Trophoblast cell (in vitro differentiated cells and primary cell): ENCODE results near the gene PLIN4.

Experiments used
- DNase-seq, 2 donors: peaks; one replicate each; pipeline ENCODE4 v3.0.0-alpha.2; 2016
- H2AFZ ChIP-seq: 2 replicates; pipeline ENCODE4 v1.6.1; 2013; ENCODE audit warnings: low read length, moderate library complexity, mild to moderate bottlenecking; ENCODE audit not compliant: insufficient read depth, poor library complexity
- H2AK5ac ChIP-seq: 2 replicates; pipeline ENCODE4 v1.6.1; 2013; ENCODE audit warnings: mild to moderate bottlenecking, low read length
- H2BK120ac ChIP-seq: 2 replicates; pipeline ENCODE4 v1.6.1; 2013; ENCODE audit warnings: low read length, mild to moderate bottlenecking, moderate library complexity; ENCODE audit not compliant: insufficient read depth, poor library complexity
- H2BK12ac ChIP-seq: 2 replicates; pipeline ENCODE4 v1.6.1; 2013; ENCODE audit warnings: mild to moderate bottlenecking, low read length, moderate library complexity
- H2BK5ac ChIP-seq: 2 replicates; pipeline ENCODE4 v1.6.1; 2013; ENCODE audit warnings: low read length, low read depth, moderate library complexity, mild to moderate bottlenecking; ENCODE audit not compliant: poor library complexity
- H3K14ac ChIP-seq: 2 replicates; pipeline ENCODE4 v1.6.1; 2013; ENCODE audit warnings: mild to moderate bottlenecking, low read length
- H3K18ac ChIP-seq: 2 replicates; pipeline ENCODE4 v1.6.1; 2013; ENCODE audit warnings: mild to moderate bottlenecking, low read length
- H3K23ac ChIP-seq: 2 replicates; pipeline ENCODE4 v1.6.1; 2013; ENCODE audit warnings: low read length
- H3K27ac ChIP-seq: 2 replicates; pipeline ENCODE4 v1.5.1; 2013; ENCODE audit warnings: low read depth, mild to moderate bottlenecking, inconsistent platforms, low read length, moderate library complexity
- H3K27me3 ChIP-seq: 2 replicates; pipeline ENCODE4 v1.6.1; 2013; ENCODE audit warnings: inconsistent platforms, mild to moderate bottlenecking, low read length, moderate library complexity; ENCODE audit not compliant: insufficient read depth
- H3K36me3 ChIP-seq, 2 experiments: 1 replicate in 1 of 2; 2 replicates in 1 of 2; pipeline ENCODE4 v1.6.1; 2013; ENCODE audit warnings: low read length in 2 of 2, mild to moderate bottlenecking in 2 of 2, moderate library complexity in 1 of 2; ENCODE audit not compliant: insufficient read depth in 2 of 2, control insufficient read depth in 1 of 2
- H3K4ac ChIP-seq: 2 replicates; pipeline ENCODE4 v1.6.1; 2013; ENCODE audit warnings: low read depth, mild to moderate bottlenecking, low read length, moderate library complexity
- H3K4me1 ChIP-seq, 2 experiments: 1 replicate in 1 of 2; 2 replicates in 1 of 2; pipeline ENCODE4 v1.6.1; 2013; ENCODE audit warnings: low read length in 2 of 2, mild to moderate bottlenecking in 2 of 2, moderate library complexity in 1 of 2; ENCODE audit not compliant: insufficient read depth in 2 of 2, control insufficient read depth in 1 of 2
- H3K4me2 ChIP-seq: 2 replicates; pipeline ENCODE4 v1.6.1; 2013; ENCODE audit warnings: inconsistent platforms, mild to moderate bottlenecking, low read length, moderate library complexity
- H3K4me3 ChIP-seq: 2 replicates; pipeline ENCODE4 v1.5.1; 2013; ENCODE audit warnings: mild to moderate bottlenecking, low read depth, low read length, inconsistent platforms
- H3K79me1 ChIP-seq: one replicate; pipeline ENCODE4 v1.6.1; 2013; ENCODE audit warnings: low read length
- H3K79me2 ChIP-seq: 2 replicates; pipeline ENCODE4 v1.6.1; 2013; ENCODE audit warnings: low read length, mild to moderate bottlenecking; ENCODE audit not compliant: control insufficient read depth, insufficient read depth, poor library complexity
- H3K9ac ChIP-seq: 2 replicates; pipeline ENCODE4 v1.6.1; 2013; ENCODE audit warnings: mild to moderate bottlenecking, low read length
- H3K9me3 ChIP-seq: 2 replicates; pipeline ENCODE4 v1.6.1; 2013; ENCODE audit warnings: low read depth, mild to moderate bottlenecking, control low read depth, inconsistent platforms, low read length; ENCODE audit not compliant: insufficient read depth
- H4K12ac ChIP-seq: 2 replicates; pipeline ENCODE4 v1.6.1; 2013; ENCODE audit warnings: low read depth, mild to moderate bottlenecking, low read length, moderate library complexity
- H4K8ac ChIP-seq: 2 replicates; pipeline ENCODE4 v1.6.1; 2013; ENCODE audit warnings: low read depth, mild to moderate bottlenecking, low read length, moderate library complexity
- H4K91ac ChIP-seq: one replicate; pipeline ENCODE4 v1.6.1; 2013; ENCODE audit warnings: low read depth, mild to moderate bottlenecking, low read length, moderate library complexity
- WGBS: extraction: QIAGEN DNeasy Blood & Tissue Kit; methylation state at CpG from one replicate; pipeline ENCODE4 v1.1.7; 2013; ENCODE audit warnings: missing lambda C conversion rate; ENCODE audit not compliant: insufficient read length, insufficient coverage; ENCODE audit errors: extremely low coverage; 5-methylcytosine and 5-hydroxymethylcytosine counted together

PLIN4 gene

GRCh38 chr19:4507804-4508203, 10.5 kb downstream of the PLIN4 start:
- DNase-seq = no peak
- WGBS = no CpG with 5 or more reads among the region's 17 CpGs

GRCh38 chr19:4507150-4507452, 11.2 kb downstream of the PLIN4 start:
- Histone ChIP-seq H3K4me2 (no peak overlapping the region), H3K9ac (no peak overlapping the region), H3K27ac (no peak overlapping the region), H4K91ac (no peak overlapping the region), H2AK5ac (no peak overlapping the region), H3K36me3 (peaks cover 37 to 40% of the 10 kb centered on the region in 2 experiments), H3K79me1 (no peaks in the 10 kb centered on the region), H3K14ac (no peak overlapping the region), H3K23ac (no peak overlapping the region), H3K79me2 (no peaks in the 10 kb centered on the region), H3K4me1 (no peaks in the 10 kb centered on the region), H2AFZ (no peak overlapping the region), H3K27me3 (no peaks in the 10 kb centered on the region), H3K4me3 (no peak overlapping the region), H4K12ac (no peak overlapping the region), H2BK120ac (no peak overlapping the region), H3K9me3 (peaks cover 6% of the 10 kb centered on the region), H4K8ac (no peak overlapping the region), H2BK5ac (no peak overlapping the region), H3K4ac (no peak overlapping the region), H2BK12ac (no peak overlapping the region), H3K18ac (no peak overlapping the region)
- WGBS = no CpG with 5 or more reads among the region's 12 CpGs
- no peak for DNase-seq

More at GRCh38 chr19:4507804-4508203, 10.5 kb downstream of the PLIN4 start:
- Histone ChIP-seq H4K91ac (no peak overlapping the region), H3K4me3 (no peak overlapping the region), H3K4me1 (no peaks in the 10 kb centered on the region), H3K9me3 (peaks cover 6% of the 10 kb centered on the region), H4K8ac (no peak overlapping the region), H3K79me1 (no peaks in the 10 kb centered on the region), H2AFZ (no peak overlapping the region), H2BK120ac (no peak overlapping the region), H3K14ac (no peak overlapping the region), H3K23ac (no peak overlapping the region), H3K27ac (no peak overlapping the region), H2BK5ac (no peak overlapping the region), H3K4me2 (no peak overlapping the region), H3K9ac (no peak overlapping the region), H3K18ac (no peak overlapping the region), H2AK5ac (no peak overlapping the region), H4K12ac (peak overlapping the region; percentile 12), H3K27me3 (no peaks in the 10 kb centered on the region), H3K4ac (no peak overlapping the region), H2BK12ac (no peak overlapping the region), H3K36me3 (peaks cover 30 to 33% of the 10 kb centered on the region in 2 experiments), H3K79me2 (no peaks in the 10 kb centered on the region)

DNA sequence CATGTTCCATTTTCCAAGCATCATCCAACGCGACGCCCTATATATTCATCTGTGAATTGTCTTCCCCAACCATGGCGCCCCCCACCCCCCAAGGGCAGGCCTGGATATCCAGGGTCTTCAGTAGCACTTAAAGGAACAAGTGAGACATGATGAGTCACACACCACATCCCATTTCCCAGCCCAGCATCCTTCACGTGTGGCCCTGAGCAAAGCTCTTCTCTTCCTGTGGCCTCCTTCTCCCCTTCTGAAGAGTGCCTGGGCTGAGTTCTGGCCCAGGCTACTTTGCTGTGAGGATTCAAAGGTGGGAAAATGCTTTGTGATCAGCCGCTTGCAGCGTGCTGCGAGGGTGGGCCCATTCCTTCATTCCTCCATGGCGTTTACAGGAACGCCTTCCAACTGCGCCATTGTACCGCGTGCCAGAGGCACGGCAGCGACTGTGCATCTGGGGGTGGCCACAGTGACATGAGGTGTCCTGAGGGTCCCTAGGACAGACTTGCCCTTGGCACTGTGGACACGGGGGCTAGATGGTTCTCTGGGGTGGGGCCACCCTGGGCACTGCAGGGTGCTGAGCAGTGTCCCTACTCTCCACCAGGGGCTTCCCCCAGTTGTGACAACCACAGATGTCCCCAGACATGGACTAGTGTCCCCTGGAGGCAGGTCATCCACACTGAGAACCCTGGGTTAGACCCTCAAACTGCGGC, 11.7 kb downstream of the PLIN4 start:
- H3K27me3 ChIP-seq = no peaks in the 10 kb centered on the region
- no peaks in the 10 kb centered on the region for H3K4me1 ChIP-seq
- H2BK120ac ChIP-seq = no peak overlapping the region
- H3K9me3 ChIP-seq = peaks cover 6% of the 10 kb centered on the region
- no peaks in the 10 kb centered on the region for H3K79me1 ChIP-seq
- H3K4me2 ChIP-seq = no peak overlapping the region
- H2AK5ac ChIP-seq = no peak overlapping the region
- H4K12ac ChIP-seq = no peak overlapping the region
- no peak overlapping the region for H2BK12ac ChIP-seq
- H3K27ac ChIP-seq = no peak overlapping the region
- WGBS = no CpG with 5 or more reads among the region's 17 CpGs
- H3K4ac ChIP-seq = no peak overlapping the region
- H3K79me2 ChIP-seq = no peaks in the 10 kb centered on the region
- H2BK5ac ChIP-seq = no peak overlapping the region
- no peak overlapping the region for H3K14ac ChIP-seq
- H3K36me3 ChIP-seq = peaks cover 41 to 43% of the 10 kb centered on the region in 2 experiments
- DNase-seq = peak in 1 of 2 donors; percentile 4
- H4K91ac ChIP-seq = no peak overlapping the region
- no peak overlapping the region for H3K4me3 ChIP-seq
- no peak overlapping the region for H3K18ac ChIP-seq
- no peak overlapping the region for H4K8ac ChIP-seq
- H2AFZ ChIP-seq = no peak overlapping the region
- no peak overlapping the region for H3K23ac ChIP-seq
- no peak overlapping the region for H3K9ac ChIP-seq

DNA sequence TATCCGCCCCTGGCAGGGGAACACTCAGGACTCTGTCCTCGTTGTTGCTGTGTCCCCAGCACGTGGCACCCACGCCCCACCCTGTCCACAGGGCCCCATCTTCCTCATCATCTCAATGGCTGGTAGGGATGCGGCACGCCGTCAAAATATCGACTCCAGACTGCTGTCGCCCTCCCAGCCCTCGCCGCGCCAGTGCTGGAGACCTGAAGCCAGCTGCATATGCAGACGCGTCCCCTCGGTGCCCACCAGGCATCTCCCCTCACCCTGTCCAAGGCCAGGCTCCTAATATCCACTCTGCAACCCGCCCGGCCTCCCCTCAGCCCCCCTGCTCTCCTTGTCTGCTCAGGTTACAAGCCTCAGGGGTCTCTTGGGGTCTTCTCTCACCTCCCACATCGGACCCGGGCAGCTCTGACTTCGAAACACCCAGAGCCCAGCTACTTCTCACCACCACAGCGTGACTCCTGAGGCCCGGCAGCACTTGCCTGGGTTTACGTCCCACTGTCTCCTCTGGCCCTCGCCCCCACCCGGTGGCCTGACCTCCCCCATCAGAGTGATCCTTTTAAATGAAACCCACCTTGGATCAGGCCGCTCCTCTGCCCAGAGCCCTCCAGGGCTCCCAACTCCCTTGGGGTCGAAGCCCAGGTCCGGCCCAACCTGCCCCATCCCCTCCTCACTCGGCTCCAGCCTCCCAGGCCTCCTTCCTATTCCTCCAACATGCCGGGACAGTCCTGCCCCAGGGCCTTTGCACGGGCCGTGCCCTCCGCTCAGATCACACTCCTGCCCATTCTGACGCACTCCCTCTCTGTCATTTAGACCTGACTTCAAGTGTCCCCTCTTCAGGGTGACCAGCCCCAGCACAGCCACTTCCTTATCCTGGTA, 12.5 kb downstream of the PLIN4 start:
- peaks cover 4% of the 10 kb centered on the region for H3K9me3 ChIP-seq
- no peak overlapping the region for H3K23ac ChIP-seq
- no peak overlapping the region for H3K4me2 ChIP-seq
- H4K8ac ChIP-seq = no peak overlapping the region
- H4K12ac ChIP-seq = no peak overlapping the region
- H3K36me3 ChIP-seq = peaks cover 49 to 51% of the 10 kb centered on the region in 2 experiments
- no peak overlapping the region for H4K91ac ChIP-seq
- H2AK5ac ChIP-seq = no peak overlapping the region
- no peak for DNase-seq
- WGBS = no CpG with 5 or more reads among the region's 34 CpGs
- no peak overlapping the region for H3K18ac ChIP-seq
- H3K4me3 ChIP-seq = no peak overlapping the region
- H3K9ac ChIP-seq = no peak overlapping the region
- H2BK12ac ChIP-seq = no peak overlapping the region
- no peak overlapping the region for H2BK5ac ChIP-seq
- no peak overlapping the region for H2BK120ac ChIP-seq
- no peaks in the 10 kb centered on the region for H3K79me1 ChIP-seq
- H3K4me1 ChIP-seq = no peaks in the 10 kb centered on the region
- no peaks in the 10 kb centered on the region for H3K27me3 ChIP-seq
- H3K4ac ChIP-seq = no peak overlapping the region
- no peak overlapping the region for H3K27ac ChIP-seq
- H3K79me2 ChIP-seq = no peaks in the 10 kb centered on the region
- no peak overlapping the region for H3K14ac ChIP-seq
- H2AFZ ChIP-seq = no peak overlapping the region
